Smooth muscle cell of trachea (primary cell): ENCODE data around the gene SUMO2. TPM values are rescaled to one million over a fixed set of nuclear protein-coding genes. Genes with fewer than 3 reads are reported as not detected.

Experiments used
- total RNA-seq: library from RNA; depleted of rRNA; stranded (reverse); fragments of >200 nt; gene quantifications from 2 replicates; pipeline ENCODE4 v1.2.1, GENCODE V29; 2014

Gene SUMO2
- total RNA-seq, result 113 and 134 TPM in 2 replicates

GRCh38 chr17:75182569-75183436 is at the start of gene SUMO2:
Gene SUMO2 (minus strand): TSS chr17:75182959. CDS start chr17:75182834, 125 bp downstream.

GRCh38 chr17:75205037-75205792 is 22.5 kb upstream of the SUMO2 start, which contains the start of gene NUP85:
Gene NUP85 (plus strand): TSS chr17:75205679. CDS start chr17:75205762, 83 bp downstream.

GRCh38 chr17:75154195-75155106 is 28.3 kb downstream of the SUMO2 start, which contains the start of gene JPT1:
Gene JPT1 (minus strand): TSS chr17:75154512. CDS start chr17:75154397, 115 bp downstream.

GRCh38 chr17:75131278-75132017 is 51.3 kb downstream of the SUMO2 start, which contains the start of gene NT5C:
Gene NT5C (minus strand): TSS chr17:75131742. CDS start chr17:75131707, 35 bp downstream.

Other genes with a start within 250 kb of the SUMO2 start
- gene OTOP3, start 247.1 kb downstream of the SUMO2 start, total RNA-seq, result not detected in 2 replicates
- gene HID1, start 210.2 kb downstream of the SUMO2 start, total RNA-seq, result 0.29 and 0.66 TPM in 2 replicates
- gene CDR2L, start 195.3 kb downstream of the SUMO2 start, total RNA-seq, result 12.7 and 21.2 TPM in 2 replicates
- 22.8 and 46.1 TPM in 2 replicates for gene MRPL58, start 170.3 kb downstream of the SUMO2 start, total RNA-seq
- 279 and 530 TPM in 2 replicates for gene ATP5PD, start 136.0 kb downstream of the SUMO2 start, total RNA-seq
- gene KCTD2, start 135.7 kb downstream of the SUMO2 start, total RNA-seq, result 20.5 and 27.3 TPM in 2 replicates
- gene SLC16A5, start 95.0 kb downstream of the SUMO2 start, total RNA-seq, result 9.2 and 27.8 TPM in 2 replicates
- 2.9 and 5.3 TPM in 2 replicates for gene ARMC7, start 73.0 kb downstream of the SUMO2 start, total RNA-seq
- 32.1 and 80.4 TPM in 2 replicates for gene NT5C, start 51.2 kb downstream of the SUMO2 start, total RNA-seq
- gene JPT1, start 28.4 kb downstream of the SUMO2 start, total RNA-seq, result 55.7 and 168 TPM in 2 replicates
- 18.9 and 35.2 TPM in 2 replicates for gene NUP85, start 22.7 kb upstream of the SUMO2 start, total RNA-seq
- 16.9 and 18.5 TPM in 2 replicates for gene GGA3, start 78.6 kb upstream of the SUMO2 start, total RNA-seq
- gene MRPS7, start 78.9 kb upstream of the SUMO2 start, total RNA-seq, result 41.2 and 49.6 TPM in 2 replicates
- 5.8 and 6.9 TPM in 2 replicates for gene MIF4GD, start 88.3 kb upstream of the SUMO2 start, total RNA-seq
- gene SLC25A19, start 106.5 kb upstream of the SUMO2 start, total RNA-seq, result 5.3 and 5.5 TPM in 2 replicates
- 74.9 and 86.8 TPM in 2 replicates for gene GRB2, start 222.7 kb upstream of the SUMO2 start, total RNA-seq